Stimulated activated CD8-positive, alpha-beta memory T cell treated with anti-CD3 and anti-CD28 coated beads, Interleukin-4, amount 100 ng/mL, for 1 hour (primary cell): Measurements from ENCODE around the gene CHN2.

ENCODE experiments used
- DNase-seq, 2 donors: peaks; one replicate each; pipeline ENCODE4 v3.0.0-alpha.2; 2020; ENCODE audit warnings: low read depth in 2 of 2, low spot score in 1 of 2

The CHN2 gene

DNA sequence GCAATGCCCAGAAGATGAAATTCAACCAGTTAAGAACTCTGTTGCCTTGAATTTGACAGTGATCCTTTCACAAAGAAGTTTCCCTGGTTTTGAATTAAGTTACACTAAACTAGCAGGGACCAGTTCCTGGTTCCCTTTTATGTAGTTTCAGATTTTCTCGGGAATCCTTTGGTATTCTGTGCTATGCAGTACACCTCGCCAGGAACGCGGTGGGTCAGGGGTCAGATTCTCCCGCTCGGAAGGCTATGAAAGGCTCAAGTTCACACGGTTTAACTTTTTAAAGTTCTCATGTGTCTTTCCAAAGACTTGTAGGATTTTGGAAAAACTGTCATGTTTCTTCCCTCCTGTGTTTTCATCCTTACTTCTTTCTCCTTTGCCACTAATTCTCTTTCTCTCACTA, 264.4 kb downstream of the CHN2 start:
- no peak for DNase-seq

GRCh38 chr7:29459589-29459988, 265.0 kb downstream of the CHN2 start:
- no peak for DNase-seq

GRCh38 chr7:29461996-29462395, 267.4 kb downstream of the CHN2 start:
- no peak for DNase-seq

DNA sequence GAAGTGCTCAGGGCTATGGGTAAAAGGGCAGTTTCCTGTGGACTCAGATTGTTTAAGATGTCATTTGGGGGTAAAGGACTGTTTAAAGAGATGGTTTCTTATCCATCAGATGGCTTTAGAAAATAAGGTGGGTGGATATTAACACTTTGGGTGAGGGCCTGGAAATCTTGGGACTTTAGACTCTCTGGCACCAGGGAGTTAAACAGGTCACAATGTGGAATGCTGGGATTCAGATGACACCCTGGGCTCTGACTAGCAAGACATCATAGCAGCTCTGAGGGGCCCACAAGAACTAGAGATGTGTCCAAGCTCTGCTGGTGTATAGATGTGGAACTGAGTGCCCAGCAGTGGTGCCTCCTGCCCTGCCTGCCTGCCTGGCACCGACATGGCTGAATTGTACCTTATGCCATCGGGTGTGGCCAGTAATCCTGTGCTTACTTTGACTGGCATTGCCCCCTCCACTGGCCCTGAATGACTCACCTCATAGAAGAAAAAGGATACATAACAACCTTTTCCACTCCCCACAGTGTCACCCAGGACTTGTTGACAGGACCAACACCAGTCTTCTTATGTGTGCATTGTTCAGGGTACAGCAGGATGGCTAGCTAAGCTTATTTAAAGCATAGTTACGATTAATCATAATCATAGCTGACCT, 269.1 kb downstream of the CHN2 start:
- DNase-seq = no peak

GRCh38 chr7:29464753-29465152, 270.2 kb downstream of the CHN2 start:
- DNase-seq = no peak

GRCh38 chr7:29467193-29467926, 272.8 kb downstream of the CHN2 start:
- DNase-seq = no peak

- DNase-seq = no peak
These were observed 273.6 kb downstream of the CHN2 start for GRCh38 chr7:29468196-29468595.

DNA sequence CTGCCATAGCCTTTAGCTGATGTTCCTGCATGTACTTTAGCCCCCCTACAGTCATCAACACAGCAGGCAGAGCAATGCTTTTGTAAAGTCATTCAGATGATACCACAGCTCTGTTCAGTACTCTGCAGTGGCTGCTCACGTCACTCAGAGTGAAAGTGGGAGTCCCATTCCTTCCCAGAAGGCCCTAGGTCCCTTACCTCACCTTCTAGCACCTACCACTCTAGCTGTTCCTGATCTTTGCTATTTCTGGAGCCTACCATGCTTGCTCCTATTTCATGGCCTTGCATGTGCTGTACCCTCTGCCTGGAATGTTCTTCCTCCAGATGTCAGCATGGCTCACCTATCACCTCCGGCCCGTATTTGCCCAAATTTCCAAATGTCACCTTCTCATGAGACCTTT, 274.7 kb downstream of the CHN2 start:
- no peak for DNase-seq

DNA sequence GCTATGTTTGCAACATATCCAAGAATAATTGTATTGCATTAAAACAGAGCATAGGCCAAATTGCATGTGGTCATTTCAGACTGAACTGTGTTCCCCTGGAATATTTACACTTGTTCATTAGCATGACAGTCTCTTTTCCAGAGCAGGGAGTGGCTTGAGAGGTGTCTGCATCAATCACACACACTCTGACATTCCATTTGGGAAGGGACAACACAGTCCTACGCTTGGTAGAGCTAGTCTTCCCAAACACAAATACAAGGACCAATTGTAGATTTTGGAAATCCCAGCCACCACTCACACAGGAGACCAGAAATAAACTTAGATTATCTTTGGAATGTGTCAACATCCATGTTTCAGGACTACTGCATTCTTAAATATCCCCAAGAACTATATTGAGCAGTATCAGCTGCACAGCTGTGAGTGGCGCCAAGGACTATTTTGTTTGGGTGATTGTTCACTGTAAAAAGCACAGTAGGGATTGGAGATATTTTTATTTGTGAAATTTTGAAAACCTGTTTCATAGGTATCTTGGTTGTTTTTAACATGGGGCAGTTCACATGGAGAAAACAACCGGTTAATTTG, 275.5 kb downstream of the CHN2 start:
- no peak for DNase-seq

GRCh38 chr7:29471444-29472138, 277.0 kb downstream of the CHN2 start:
- DNase-seq = no peak

DNA sequence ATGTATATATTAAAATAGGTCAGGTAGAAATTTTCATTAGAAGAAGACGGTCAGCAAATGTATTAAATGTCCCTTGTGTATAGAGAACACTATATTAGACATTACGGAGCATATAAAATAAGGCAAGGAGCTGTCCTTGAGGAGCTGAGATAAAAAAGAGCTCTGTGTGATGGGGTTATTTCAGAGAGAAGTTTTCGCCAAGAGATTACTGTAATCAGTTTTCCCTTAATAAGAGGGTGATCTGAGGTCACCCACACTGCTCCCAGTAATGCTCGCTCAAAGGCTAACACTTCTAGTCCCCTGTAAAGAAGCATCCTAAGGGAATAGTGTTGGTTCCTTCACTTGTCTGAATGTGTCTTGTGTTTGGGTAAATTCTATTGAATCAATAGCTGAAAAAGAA, 282.3 kb downstream of the CHN2 start:
- no peak for DNase-seq

DNA sequence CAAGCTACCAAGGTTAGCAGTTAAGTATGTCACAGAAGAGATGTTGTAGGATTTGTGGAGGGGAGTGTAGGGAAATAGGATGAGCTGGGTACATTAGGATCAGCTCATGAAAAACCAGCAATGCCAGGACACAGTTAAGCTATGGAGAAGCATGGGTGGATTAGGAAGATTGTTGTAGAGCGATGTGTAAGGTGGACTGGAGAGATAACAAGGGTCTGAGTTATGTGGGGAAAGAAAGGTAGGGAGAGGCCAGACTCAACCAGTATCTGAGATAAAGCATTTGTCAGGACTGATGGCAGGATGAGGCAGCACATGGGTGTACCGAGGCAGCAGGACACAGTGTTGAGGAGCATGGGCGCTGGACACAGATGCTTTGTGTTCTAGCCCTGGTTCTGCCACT, 283.7 kb downstream of the CHN2 start:
- DNase-seq = no peak

- no peak for DNase-seq
These were observed 284.2 kb downstream of the CHN2 start for GRCh38 chr7:29478687-29479240.

DNA sequence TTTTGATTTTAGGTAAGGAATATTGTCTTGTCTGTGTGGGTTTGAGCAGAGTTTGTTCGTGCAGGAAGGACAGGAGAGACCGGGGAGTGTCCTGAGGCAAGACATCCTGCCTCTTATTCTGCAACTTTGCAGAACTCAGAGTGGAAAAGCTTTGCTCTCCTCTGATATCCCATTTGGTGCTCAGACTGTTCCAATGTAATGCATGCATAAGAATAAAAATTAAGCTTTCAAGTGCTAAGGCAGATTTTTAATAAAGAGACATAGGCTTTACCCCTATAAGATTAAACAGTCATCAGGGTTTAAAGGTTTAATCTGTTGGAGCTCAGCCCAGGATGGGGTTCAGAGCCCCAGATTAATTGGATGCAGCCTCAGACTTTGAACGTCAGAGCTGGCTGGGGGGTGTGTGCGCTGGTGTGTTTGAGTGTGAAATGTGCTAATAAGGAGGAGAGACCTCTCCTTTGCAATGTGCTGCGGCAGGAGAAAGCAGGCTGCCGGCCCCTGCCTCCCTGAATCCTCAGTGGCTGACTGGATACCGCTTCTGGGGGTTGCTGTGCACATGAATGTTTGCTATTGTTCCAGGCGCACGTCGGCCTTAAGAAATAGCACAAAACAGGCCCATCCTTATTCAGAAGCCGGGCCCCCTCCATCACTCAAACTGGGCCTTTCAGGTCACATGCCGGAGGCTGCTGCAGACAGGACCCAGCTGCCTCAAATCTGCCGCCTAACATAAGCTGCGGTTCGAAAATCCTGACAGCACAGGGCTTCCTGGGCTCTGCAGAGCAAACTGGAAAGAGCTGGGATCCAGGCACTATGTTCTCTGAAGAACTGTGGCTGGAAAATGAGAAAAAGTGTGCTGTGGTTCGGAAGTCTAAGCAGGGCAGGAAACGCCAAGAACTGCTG, 285.0 kb downstream of the CHN2 start:
- DNase-seq = no peak

GRCh38 chr7:29480451-29480850, 285.9 kb downstream of the CHN2 start:
- DNase-seq = no peak

- DNase-seq = no peak
These were observed 286.5 kb downstream of the CHN2 start for GRCh38 chr7:29480934-29481651.

DNA sequence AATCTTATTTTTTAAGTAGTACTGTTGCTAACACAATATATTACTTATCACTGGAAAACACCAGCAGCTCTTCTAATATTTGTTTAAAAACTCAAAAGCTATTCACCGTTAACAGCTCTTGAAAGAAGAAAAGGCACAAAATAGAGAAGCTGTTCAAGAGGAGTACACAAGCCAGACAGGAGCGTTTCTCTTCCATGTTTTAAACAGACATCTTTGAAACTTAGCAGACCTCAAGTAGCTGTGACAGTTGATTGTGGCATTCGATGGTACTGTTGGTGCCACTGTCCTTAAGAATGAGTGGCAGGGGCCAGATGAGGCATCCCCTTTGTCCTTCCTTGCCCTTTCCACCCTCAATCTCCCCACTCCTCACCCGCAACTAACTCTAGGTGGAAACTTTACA, 287.5 kb downstream of the CHN2 start:
- DNase-seq = no peak

GRCh38 chr7:29483219-29484104, 288.9 kb downstream of the CHN2 start:
- no peak for DNase-seq

GRCh38 chr7:29484280-29484679, 289.7 kb downstream of the CHN2 start:
- DNase-seq = no peak
